Measurements from ENCODE around the gene DRD1. TPM values are rescaled to one million over a fixed set of nuclear protein-coding genes. Genes with fewer than 3 reads are reported as not detected.
A peak's percentile ranks its signal among the peaks of the same experiment; 100 is the strongest.

Gene DRD1
- total RNA-seq, 1 experiment from 2014 or later: 1.0 TPM

DNA sequence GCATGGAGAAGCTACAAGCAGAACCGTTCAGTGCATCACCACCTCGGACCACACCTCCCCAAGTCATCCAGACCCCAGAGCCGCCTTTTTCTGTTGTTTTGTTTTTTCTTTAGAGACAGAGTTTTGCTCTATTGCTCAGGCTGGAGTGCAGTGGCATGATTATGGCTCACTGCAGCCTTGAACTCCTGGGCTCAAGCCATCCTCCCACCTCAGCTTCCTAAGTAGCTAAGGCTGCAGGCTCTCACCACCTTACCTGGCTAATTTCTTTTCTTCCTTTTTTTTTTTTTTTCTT is 20.9 kb upstream of the DRD1 start:
- ChIA-PET CTCF (interaction anchor here (0.7 to 1.1 kb wide), 2 partner anchors 254 to 514 kb away, joined by 3 to 5 read pairs; no protein-coding TSS in a partner anchor), POLR2A (no interaction called here)
- intact Hi-C loops (cut with micrococcal nuclease; ENCODE audit: unreplicated experiment): no loop called here
- Histone ChIP-seq H3K4me3 (ENCODE audit: low read depth in 2 of 2, low read length in 2 of 2) (no peak overlapping the region), H3K27ac (ENCODE audit: low read length) (no peak overlapping the region), H3K9me3 (ENCODE audit: control insufficient read depth, insufficient read depth, low read depth, low read length) (no peaks in the 10 kb centered on the region), H3K36me3 (ENCODE audit: control insufficient read depth, insufficient read depth, low read length) (no peaks in the 10 kb centered on the region), H3K4me1 (ENCODE audit: control insufficient read depth, insufficient read depth, low read length) (no peaks in the 10 kb centered on the region), H3K27me3 (ENCODE audit: control insufficient read depth, insufficient read depth, low read length) (peaks cover 19% of the 10 kb centered on the region)
- in situ Hi-C loops (cut with HindIII; ENCODE audit: low pct_unique_long_range_greater_than_20kb, low sequenced_read_pairs): no loop called here
- ATAC-seq (0 out of 2 replicates have a peak, but pooled peaks have one; percentile 9), DNase-seq (ENCODE audit: low read depth, low spot score) (no peak)
- no peak for TF ChIP-seq SIN3A (IDR thresholded peaks at IDR 0.05; ENCODE audit: borderline replicate concordance, insufficient read depth, low read depth, low read length)
- TF ChIP-seq, protein P1, sequence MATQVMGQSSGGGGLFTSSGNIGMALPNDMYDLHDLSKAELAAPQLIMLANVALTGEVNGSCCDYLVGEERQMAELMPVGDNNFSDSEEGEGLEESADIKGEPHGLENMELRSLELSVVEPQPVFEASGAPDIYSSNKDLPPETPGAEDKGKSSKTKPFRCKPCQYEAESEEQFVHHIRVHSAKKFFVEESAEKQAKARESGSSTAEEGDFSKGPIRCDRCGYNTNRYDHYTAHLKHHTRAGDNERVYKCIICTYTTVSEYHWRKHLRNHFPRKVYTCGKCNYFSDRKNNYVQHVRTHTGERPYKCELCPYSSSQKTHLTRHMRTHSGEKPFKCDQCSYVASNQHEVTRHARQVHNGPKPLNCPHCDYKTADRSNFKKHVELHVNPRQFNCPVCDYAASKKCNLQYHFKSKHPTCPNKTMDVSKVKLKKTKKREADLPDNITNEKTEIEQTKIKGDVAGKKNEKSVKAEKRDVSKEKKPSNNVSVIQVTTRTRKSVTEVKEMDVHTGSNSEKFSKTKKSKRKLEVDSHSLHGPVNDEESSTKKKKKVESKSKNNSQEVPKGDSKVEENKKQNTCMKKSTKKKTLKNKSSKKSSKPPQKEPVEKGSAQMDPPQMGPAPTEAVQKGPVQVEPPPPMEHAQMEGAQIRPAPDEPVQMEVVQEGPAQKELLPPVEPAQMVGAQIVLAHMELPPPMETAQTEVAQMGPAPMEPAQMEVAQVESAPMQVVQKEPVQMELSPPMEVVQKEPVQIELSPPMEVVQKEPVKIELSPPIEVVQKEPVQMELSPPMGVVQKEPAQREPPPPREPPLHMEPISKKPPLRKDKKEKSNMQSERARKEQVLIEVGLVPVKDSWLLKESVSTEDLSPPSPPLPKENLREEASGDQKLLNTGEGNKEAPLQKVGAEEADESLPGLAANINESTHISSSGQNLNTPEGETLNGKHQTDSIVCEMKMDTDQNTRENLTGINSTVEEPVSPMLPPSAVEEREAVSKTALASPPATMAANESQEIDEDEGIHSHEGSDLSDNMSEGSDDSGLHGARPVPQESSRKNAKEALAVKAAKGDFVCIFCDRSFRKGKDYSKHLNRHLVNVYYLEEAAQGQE (IDR thresholded peaks at IDR 0.05; ENCODE audit: insufficient read depth in 1 of 2, low read depth in 2 of 2, low read length in 1 of 2): no peak
- TF ChIP-seq, protein P2, sequence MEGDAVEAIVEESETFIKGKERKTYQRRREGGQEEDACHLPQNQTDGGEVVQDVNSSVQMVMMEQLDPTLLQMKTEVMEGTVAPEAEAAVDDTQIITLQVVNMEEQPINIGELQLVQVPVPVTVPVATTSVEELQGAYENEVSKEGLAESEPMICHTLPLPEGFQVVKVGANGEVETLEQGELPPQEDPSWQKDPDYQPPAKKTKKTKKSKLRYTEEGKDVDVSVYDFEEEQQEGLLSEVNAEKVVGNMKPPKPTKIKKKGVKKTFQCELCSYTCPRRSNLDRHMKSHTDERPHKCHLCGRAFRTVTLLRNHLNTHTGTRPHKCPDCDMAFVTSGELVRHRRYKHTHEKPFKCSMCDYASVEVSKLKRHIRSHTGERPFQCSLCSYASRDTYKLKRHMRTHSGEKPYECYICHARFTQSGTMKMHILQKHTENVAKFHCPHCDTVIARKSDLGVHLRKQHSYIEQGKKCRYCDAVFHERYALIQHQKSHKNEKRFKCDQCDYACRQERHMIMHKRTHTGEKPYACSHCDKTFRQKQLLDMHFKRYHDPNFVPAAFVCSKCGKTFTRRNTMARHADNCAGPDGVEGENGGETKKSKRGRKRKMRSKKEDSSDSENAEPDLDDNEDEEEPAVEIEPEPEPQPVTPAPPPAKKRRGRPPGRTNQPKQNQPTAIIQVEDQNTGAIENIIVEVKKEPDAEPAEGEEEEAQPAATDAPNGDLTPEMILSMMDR (IDR thresholded peaks at IDR 0.05): peak; percentile 49
- no peak for TF ChIP-seq POLR2AphosphoS5 (IDR thresholded peaks at IDR 0.05; ENCODE audit: low read depth, low read length)
- no TSS peak for BruUV-seq (replicated peaks)

DNA sequence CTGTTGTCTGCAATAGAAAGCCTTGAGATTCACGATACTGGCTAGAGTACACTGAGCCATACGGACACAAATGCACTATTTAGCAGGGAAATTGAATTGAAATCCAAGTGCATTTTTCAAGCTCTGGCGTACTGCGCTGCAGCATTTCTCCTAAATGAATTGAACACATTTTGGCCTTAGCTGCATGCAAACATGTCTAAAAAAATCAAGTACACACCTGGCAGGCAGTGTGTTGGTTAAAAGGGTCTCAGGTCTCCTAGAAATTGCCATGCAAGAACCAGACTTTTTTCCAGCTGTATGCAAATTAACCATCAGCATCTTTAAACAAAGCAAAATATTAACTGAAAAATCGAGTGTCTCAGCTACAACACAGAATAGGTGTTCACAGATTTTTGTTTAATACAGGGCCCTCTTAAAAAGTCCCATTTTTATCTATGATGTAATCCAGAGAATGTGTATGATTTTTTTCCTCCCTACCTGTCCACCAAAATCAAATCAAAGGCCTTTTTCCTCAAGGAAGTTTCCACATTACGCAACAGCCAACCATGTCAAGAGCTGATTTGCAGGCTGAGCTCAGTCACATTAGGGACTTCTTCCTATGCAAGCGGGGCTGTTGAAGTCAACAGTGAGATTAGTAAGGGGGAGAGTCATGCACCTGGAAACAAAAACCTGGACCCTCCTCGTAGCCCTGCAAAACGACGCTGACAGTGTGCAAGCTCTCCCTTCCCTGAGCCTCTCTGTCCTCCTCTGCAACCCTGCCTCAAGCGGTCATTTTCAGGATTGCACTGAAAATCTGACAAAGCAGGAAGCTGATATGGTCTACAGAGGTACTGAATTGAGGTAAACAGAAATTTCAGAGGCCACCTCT is 20.3 kb upstream of the DRD1 start:
- intact Hi-C loops (cut with micrococcal nuclease; ENCODE audit: unreplicated experiment): no loop called here
- in situ Hi-C loops (cut with HindIII; ENCODE audit: low pct_unique_long_range_greater_than_20kb, low sequenced_read_pairs): no loop called here
- CTCF ChIA-PET: interaction anchor here (0.7 to 1.1 kb wide), 2 partner anchors 255 to 513 kb away, joined by 3 to 5 read pairs; no protein-coding TSS in a partner anchor
- Histone ChIP-seq H3K27me3 (ENCODE audit: control insufficient read depth, insufficient read depth, low read length) (peaks cover 19% of the 10 kb centered on the region), H3K36me3 (ENCODE audit: control insufficient read depth, insufficient read depth, low read length) (no peaks in the 10 kb centered on the region), H3K4me1 (ENCODE audit: control insufficient read depth, insufficient read depth, low read length) (no peaks in the 10 kb centered on the region), H3K4me3 (ENCODE audit: low read depth in 2 of 2, low read length in 2 of 2) (no peak overlapping the region), H3K9me3 (ENCODE audit: control insufficient read depth, insufficient read depth, low read depth, low read length) (no peaks in the 10 kb centered on the region), H3K27ac (ENCODE audit: low read length) (no peak overlapping the region)
- POLR2A ChIA-PET: no interaction called here
- no TSS peak for BruUV-seq (replicated peaks)
- peak; percentile 95 for ATAC-seq
- TF ChIP-seq, protein P1 (IDR thresholded peaks at IDR 0.05; ENCODE audit: insufficient read depth in 1 of 2, low read depth in 2 of 2, low read length in 1 of 2): no peak
- TF ChIP-seq TCF7L2 (IDR thresholded peaks at IDR 0.05; ENCODE audit: low read depth, low read length) (no peak), SIN3A (IDR thresholded peaks at IDR 0.05; ENCODE audit: borderline replicate concordance, insufficient read depth, low read depth, low read length) (no peak)
- TF ChIP-seq, protein P2 (IDR thresholded peaks at IDR 0.05): peak; percentile 84
- DNase-seq (ENCODE audit: low read depth, low spot score): peak; percentile 48
